Mammary epithelial cell (primary cell): ENCODE results near the gene MAP1A.

ENCODE experiments used
- CTCF ChIP-seq, 2 donors: IDR thresholded peaks in 1 of 2; conservative IDR thresholded peaks in 1 of 2; 2 replicates each; pipeline ENCODE4 v1.5.1; 2011 to 2012; ENCODE audit warnings: inconsistent platforms in 2 of 2, low read length in 2 of 2, mild to moderate bottlenecking in 2 of 2, control low read depth in 1 of 2, low read depth in 1 of 2; ENCODE audit not compliant: insufficient read depth in 1 of 2; ENCODE audit errors: extremely low read depth in 1 of 2
- EZH2 ChIP-seq: IDR thresholded peaks from 2 replicates; pipeline ENCODE4 v1.6.1; 2012; ENCODE audit warnings: low read length, inconsistent platforms, borderline replicate concordance

- no peak for TF ChIP-seq CTCF (conservative IDR thresholded peaks at IDR 0.05 in 1 of 2, IDR thresholded peaks at IDR 0.05 in 1 of 2; ENCODE audit: extremely low read depth in 1 of 2, insufficient read depth in 1 of 2, low read depth in 1 of 2, low read length in 2 of 2)
- TF ChIP-seq EZH2, result no peak
These were observed 1.2 kb upstream of the MAP1A start for GRCh38 chr15:43516185-43516584.
